ENCODE measurements around the gene BRF1.

BRF1 gene

DNA sequence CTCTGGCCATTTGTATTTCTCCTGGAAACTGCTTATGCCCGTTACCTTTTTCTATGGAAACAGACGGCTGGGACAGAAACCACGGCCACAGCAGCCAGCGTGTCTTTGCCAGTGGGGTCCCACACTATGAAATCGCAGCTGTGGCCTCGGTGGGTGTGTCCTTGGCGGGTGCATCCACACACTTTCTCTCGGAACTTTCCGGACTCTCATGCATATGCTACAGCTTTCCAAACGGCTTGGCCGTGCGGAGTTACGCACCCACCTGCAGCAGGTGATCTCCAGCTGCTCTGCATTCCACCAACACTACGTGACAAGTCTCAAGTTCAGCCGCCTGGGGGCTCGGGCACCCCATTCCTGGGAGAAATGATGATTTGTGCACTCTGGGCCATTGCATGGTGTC is 53.8 kb downstream of the BRF1 start:
- TF ChIP-seq TCF12 (IDR thresholded peaks at IDR 0.05; ENCODE audit: low read depth) (no peak), CREB1 (IDR thresholded peaks at IDR 0.05; ENCODE audit: low read depth) (no peak), EP300 (IDR thresholded peaks at IDR 0.05; ENCODE audit: borderline replicate concordance) (no peak), TEAD4 (IDR thresholded peaks at IDR 0.05) (no peak), ZBTB7A (IDR thresholded peaks at IDR 0.05; ENCODE audit: low read depth) (no peak), EGR1 (IDR thresholded peaks at IDR 0.05) (no peak), RAD21 (IDR thresholded peaks at IDR 0.05; ENCODE audit: low read depth) (no peak), TAF1 (IDR thresholded peaks at IDR 0.05; ENCODE audit: low read depth) (no peak), CEBPB (IDR thresholded peaks at IDR 0.05) (no peak), NFIC (IDR thresholded peaks at IDR 0.05) (no peak), YY1 (IDR thresholded peaks at IDR 0.05; ENCODE audit: low read depth) (no peak), FOXM1 (IDR thresholded peaks at IDR 0.05; ENCODE audit: borderline replicate concordance, low read depth) (no peak)
- TF ChIP-seq, protein P1, sequence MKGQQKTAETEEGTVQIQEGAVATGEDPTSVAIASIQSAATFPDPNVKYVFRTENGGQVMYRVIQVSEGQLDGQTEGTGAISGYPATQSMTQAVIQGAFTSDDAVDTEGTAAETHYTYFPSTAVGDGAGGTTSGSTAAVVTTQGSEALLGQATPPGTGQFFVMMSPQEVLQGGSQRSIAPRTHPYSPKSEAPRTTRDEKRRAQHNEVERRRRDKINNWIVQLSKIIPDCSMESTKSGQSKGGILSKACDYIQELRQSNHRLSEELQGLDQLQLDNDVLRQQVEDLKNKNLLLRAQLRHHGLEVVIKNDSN (IDR thresholded peaks at IDR 0.05) = no peak
- TF ChIP-seq, protein P2, sequence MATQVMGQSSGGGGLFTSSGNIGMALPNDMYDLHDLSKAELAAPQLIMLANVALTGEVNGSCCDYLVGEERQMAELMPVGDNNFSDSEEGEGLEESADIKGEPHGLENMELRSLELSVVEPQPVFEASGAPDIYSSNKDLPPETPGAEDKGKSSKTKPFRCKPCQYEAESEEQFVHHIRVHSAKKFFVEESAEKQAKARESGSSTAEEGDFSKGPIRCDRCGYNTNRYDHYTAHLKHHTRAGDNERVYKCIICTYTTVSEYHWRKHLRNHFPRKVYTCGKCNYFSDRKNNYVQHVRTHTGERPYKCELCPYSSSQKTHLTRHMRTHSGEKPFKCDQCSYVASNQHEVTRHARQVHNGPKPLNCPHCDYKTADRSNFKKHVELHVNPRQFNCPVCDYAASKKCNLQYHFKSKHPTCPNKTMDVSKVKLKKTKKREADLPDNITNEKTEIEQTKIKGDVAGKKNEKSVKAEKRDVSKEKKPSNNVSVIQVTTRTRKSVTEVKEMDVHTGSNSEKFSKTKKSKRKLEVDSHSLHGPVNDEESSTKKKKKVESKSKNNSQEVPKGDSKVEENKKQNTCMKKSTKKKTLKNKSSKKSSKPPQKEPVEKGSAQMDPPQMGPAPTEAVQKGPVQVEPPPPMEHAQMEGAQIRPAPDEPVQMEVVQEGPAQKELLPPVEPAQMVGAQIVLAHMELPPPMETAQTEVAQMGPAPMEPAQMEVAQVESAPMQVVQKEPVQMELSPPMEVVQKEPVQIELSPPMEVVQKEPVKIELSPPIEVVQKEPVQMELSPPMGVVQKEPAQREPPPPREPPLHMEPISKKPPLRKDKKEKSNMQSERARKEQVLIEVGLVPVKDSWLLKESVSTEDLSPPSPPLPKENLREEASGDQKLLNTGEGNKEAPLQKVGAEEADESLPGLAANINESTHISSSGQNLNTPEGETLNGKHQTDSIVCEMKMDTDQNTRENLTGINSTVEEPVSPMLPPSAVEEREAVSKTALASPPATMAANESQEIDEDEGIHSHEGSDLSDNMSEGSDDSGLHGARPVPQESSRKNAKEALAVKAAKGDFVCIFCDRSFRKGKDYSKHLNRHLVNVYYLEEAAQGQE (IDR thresholded peaks at IDR 0.05; ENCODE audit: low read depth) = no peak
- TF ChIP-seq, protein P3, sequence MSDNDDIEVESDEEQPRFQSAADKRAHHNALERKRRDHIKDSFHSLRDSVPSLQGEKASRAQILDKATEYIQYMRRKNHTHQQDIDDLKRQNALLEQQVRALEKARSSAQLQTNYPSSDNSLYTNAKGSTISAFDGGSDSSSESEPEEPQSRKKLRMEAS (IDR thresholded peaks at IDR 0.05) = no peak

DNA sequence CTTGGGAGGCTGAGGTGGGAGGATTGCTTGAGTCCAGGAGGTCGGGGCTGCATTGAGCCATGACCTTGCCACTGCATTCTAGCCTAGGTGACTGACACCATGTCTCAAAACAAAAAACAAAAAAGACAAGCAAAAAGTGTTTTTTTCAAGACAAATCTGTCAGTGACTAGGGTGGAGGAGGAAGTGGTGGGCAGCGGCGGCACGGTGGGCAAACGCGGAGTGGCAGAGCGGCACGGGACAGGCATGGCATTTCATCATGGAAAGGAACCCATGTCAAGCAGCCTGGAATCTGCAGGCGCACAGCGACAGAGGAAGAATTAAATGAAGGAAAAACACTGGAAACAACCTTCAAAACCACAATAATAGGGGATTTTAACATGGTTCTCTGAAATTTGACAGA is 56.5 kb downstream of the BRF1 start:
- TF ChIP-seq FOXM1 (IDR thresholded peaks at IDR 0.05; ENCODE audit: borderline replicate concordance, low read depth) (no peak), CEBPB (IDR thresholded peaks at IDR 0.05) (no peak), NFIC (IDR thresholded peaks at IDR 0.05) (no peak), TAF1 (IDR thresholded peaks at IDR 0.05; ENCODE audit: low read depth) (no peak), CREB1 (IDR thresholded peaks at IDR 0.05; ENCODE audit: low read depth) (no peak), EGR1 (IDR thresholded peaks at IDR 0.05) (no peak), RAD21 (IDR thresholded peaks at IDR 0.05; ENCODE audit: low read depth) (no peak), EP300 (IDR thresholded peaks at IDR 0.05; ENCODE audit: borderline replicate concordance) (no peak)
- TF ChIP-seq, protein P1 (IDR thresholded peaks at IDR 0.05) = no peak
- TF ChIP-seq, protein P3 (IDR thresholded peaks at IDR 0.05) = no peak
- TF ChIP-seq, protein P2 (IDR thresholded peaks at IDR 0.05; ENCODE audit: low read depth) = no peak

DNA sequence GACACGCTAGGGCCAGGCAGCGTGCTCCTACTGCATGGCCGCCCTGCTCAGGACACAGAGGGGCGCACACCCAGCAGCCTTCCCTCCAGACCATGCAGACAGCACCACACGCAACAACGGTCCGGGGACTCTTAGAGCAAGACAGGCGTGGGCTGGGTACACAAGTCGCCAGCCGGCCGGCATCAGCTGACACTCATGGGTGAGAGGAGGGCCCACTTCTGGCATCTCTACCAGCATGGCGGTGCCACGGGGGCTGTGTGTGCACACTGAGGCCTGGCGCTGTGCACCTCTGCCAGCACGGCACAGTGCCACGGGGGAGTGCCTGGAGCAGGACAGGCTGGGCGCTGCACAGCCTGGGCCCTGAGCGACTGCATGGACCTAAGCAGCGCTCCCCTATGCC is 59.2 kb downstream of the BRF1 start:
- TF ChIP-seq CREB1 (IDR thresholded peaks at IDR 0.05; ENCODE audit: low read depth) (no peak), TEAD4 (IDR thresholded peaks at IDR 0.05) (no peak), FOXM1 (IDR thresholded peaks at IDR 0.05; ENCODE audit: borderline replicate concordance, low read depth) (no peak), ZBTB7A (IDR thresholded peaks at IDR 0.05; ENCODE audit: low read depth) (no peak), RAD21 (IDR thresholded peaks at IDR 0.05; ENCODE audit: low read depth) (no peak), TAF1 (IDR thresholded peaks at IDR 0.05; ENCODE audit: low read depth) (no peak), EP300 (IDR thresholded peaks at IDR 0.05; ENCODE audit: borderline replicate concordance) (no peak), NFIC (IDR thresholded peaks at IDR 0.05) (no peak), EGR1 (IDR thresholded peaks at IDR 0.05) (no peak), TCF12 (IDR thresholded peaks at IDR 0.05; ENCODE audit: low read depth) (no peak), CEBPB (IDR thresholded peaks at IDR 0.05) (no peak), YY1 (IDR thresholded peaks at IDR 0.05; ENCODE audit: low read depth) (no peak)
- TF ChIP-seq, protein P3 (IDR thresholded peaks at IDR 0.05) = no peak
- TF ChIP-seq, protein P1 (IDR thresholded peaks at IDR 0.05) = no peak
- TF ChIP-seq, protein P2 (IDR thresholded peaks at IDR 0.05; ENCODE audit: low read depth) = no peak

Measured in Ishikawa (cell line).